HEK293T (cell line): ENCODE data around the gene VAV2.

Experiments
- ARNT ChIP-seq: fragments of 450-650 bp; IDR thresholded peaks from 2 replicates; pipeline ENCODE4 v1.6.1; 2017; ENCODE audit warnings: mild to moderate bottlenecking
- BHLHE40 ChIP-seq: fragments of 450-650 bp; IDR thresholded peaks from 2 replicates; pipeline ENCODE4 v1.6.1; 2016; ENCODE audit warnings: mild to moderate bottlenecking, moderate library complexity, borderline replicate concordance
- CTBP1 ChIP-seq: fragments of 450-650 bp; IDR thresholded peaks from 2 replicates; pipeline ENCODE4 v1.6.1; 2016; ENCODE audit warnings: borderline replicate concordance
- FOXA1 ChIP-seq: fragments of 450-650 bp; IDR thresholded peaks from 2 replicates; pipeline ENCODE4 v1.6.1; 2016; ENCODE audit warnings: mild to moderate bottlenecking
- FOXM1 ChIP-seq: fragments of 450-650 bp; IDR thresholded peaks from 2 replicates; pipeline ENCODE4 v1.6.1; 2017; ENCODE audit warnings: mild to moderate bottlenecking, borderline replicate concordance
- HDGF ChIP-seq: fragments of 450-650 bp; IDR thresholded peaks from 2 replicates; pipeline ENCODE4 v1.6.1; 2017; ENCODE audit warnings: antibody characterized with exemption, borderline replicate concordance
- LEF1 ChIP-seq: fragments of 450-650 bp; IDR thresholded peaks from 2 replicates; pipeline ENCODE4 v1.6.1; 2017; ENCODE audit warnings: mild to moderate bottlenecking, borderline replicate concordance
- PKNOX1 ChIP-seq: fragments of 450-650 bp; IDR thresholded peaks from 2 replicates; pipeline ENCODE4 v1.6.1; 2016
- SP1 ChIP-seq: fragments of 450-650 bp; IDR thresholded peaks from 2 replicates; pipeline ENCODE4 v1.6.1; 2017
- SUZ12 ChIP-seq: fragments of 450-650 bp; IDR thresholded peaks from 2 replicates; pipeline ENCODE4 v1.6.1; 2016; ENCODE audit warnings: mild to moderate bottlenecking
- TARDBP ChIP-seq: fragments of 450-650 bp; IDR thresholded peaks from 2 replicates; pipeline ENCODE4 v1.6.1; 2016

GRCh38 chr9:133848471-133849109 lies 143.5 kb downstream of the VAV2 start:
- TF ChIP-seq BHLHE40 (no peak), FOXA1 (no peak), LEF1 (no peak), CTBP1 (no peak), ARNT (no peak), HDGF (no peak), SUZ12 (no peak), SP1 (no peak), FOXM1 (no peak), PKNOX1 (no peak), TARDBP (no peak)
